ENCODE measurements around the gene PRR23B. TPM values are rescaled to one million over a fixed set of nuclear protein-coding genes. Genes with fewer than 3 reads are reported as not detected.

The PRR23B gene
- total RNA-seq: not detected in 3 replicates
- long read RNA-seq: 0 reads

DNA sequence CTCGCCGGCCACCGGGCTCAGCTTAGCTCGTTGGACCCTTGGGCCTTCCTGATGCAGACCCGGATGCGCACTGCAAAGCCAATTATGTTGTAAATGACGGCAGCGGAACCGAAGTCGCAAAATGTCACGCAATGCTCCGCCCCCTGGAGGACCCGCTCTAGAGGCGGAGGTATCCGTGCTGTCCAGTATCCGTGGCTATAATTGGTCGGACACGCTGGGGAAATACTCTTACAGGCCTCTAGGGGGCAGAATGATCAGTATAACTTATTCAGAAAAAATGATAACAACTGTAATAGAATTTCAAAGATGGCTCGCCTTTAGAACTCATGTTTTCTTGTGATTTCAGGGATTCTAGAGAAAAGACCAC is at the start of gene PRR23B:
Gene PRR23B, minus strand, starts transcription at position 59 of the 367 bp plus-strand sequence. CDS start 265 bp downstream, outside the sequence.
- no peaks in the 10 kb centered on the region for H3K4me1 Mint-ChIP-seq (ENCODE audit: low read depth)
- H3K36me3 Mint-ChIP-seq (ENCODE audit: low read depth): no peaks in the 10 kb centered on the region
- H3K4me3 Mint-ChIP-seq (ENCODE audit: unreplicated experiment): no peak within 1 kb of the TSS
- H3K27me3 Mint-ChIP-seq (ENCODE audit: low read depth): no peaks in the 10 kb centered on the region
- H3K27ac Mint-ChIP-seq (ENCODE audit: unreplicated experiment): no peak within 1 kb of the TSS
- no peak for DNase-seq (ENCODE audit: low spot score)
- TF ChIP-seq, protein P1, sequence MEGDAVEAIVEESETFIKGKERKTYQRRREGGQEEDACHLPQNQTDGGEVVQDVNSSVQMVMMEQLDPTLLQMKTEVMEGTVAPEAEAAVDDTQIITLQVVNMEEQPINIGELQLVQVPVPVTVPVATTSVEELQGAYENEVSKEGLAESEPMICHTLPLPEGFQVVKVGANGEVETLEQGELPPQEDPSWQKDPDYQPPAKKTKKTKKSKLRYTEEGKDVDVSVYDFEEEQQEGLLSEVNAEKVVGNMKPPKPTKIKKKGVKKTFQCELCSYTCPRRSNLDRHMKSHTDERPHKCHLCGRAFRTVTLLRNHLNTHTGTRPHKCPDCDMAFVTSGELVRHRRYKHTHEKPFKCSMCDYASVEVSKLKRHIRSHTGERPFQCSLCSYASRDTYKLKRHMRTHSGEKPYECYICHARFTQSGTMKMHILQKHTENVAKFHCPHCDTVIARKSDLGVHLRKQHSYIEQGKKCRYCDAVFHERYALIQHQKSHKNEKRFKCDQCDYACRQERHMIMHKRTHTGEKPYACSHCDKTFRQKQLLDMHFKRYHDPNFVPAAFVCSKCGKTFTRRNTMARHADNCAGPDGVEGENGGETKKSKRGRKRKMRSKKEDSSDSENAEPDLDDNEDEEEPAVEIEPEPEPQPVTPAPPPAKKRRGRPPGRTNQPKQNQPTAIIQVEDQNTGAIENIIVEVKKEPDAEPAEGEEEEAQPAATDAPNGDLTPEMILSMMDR (IDR thresholded peaks at IDR 0.05): peak; percentile 33
- H3K9me3 Mint-ChIP-seq (ENCODE audit: low read depth): no peaks in the 10 kb centered on the region

DNA sequence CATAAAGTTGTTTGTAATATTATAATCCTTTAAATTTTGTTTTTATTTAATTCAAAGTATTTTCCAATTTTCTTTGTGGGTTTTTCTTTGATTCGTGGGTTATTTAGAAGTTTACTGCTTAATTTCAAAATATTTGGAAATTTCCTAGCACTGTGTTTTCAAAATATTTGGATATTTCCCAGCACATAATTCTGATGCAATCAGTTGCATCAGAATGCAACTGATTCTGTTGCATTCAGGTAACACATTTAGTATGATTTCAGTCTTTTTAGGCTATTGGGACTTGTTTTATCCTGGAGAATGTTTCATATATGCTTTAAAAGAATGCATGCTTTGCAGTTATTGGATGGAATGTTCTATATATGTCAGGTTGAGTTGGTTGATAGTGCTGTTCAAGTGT is 42.2 kb upstream of the PRR23B start:
- Mint-ChIP-seq H3K9me3 (ENCODE audit: low read depth) (peaks cover 3% of the 10 kb centered on the region), H3K27me3 (ENCODE audit: low read depth) (peaks cover 12% of the 10 kb centered on the region), H3K27ac (ENCODE audit: unreplicated experiment) (no peak overlapping the region), H3K4me1 (ENCODE audit: low read depth) (no peaks in the 10 kb centered on the region), H3K36me3 (ENCODE audit: low read depth) (no peaks in the 10 kb centered on the region), H3K4me3 (ENCODE audit: unreplicated experiment) (no peak overlapping the region)
- DNase-seq (ENCODE audit: low spot score): no peak
- TF ChIP-seq, protein P1 (IDR thresholded peaks at IDR 0.05): no peak

DNA sequence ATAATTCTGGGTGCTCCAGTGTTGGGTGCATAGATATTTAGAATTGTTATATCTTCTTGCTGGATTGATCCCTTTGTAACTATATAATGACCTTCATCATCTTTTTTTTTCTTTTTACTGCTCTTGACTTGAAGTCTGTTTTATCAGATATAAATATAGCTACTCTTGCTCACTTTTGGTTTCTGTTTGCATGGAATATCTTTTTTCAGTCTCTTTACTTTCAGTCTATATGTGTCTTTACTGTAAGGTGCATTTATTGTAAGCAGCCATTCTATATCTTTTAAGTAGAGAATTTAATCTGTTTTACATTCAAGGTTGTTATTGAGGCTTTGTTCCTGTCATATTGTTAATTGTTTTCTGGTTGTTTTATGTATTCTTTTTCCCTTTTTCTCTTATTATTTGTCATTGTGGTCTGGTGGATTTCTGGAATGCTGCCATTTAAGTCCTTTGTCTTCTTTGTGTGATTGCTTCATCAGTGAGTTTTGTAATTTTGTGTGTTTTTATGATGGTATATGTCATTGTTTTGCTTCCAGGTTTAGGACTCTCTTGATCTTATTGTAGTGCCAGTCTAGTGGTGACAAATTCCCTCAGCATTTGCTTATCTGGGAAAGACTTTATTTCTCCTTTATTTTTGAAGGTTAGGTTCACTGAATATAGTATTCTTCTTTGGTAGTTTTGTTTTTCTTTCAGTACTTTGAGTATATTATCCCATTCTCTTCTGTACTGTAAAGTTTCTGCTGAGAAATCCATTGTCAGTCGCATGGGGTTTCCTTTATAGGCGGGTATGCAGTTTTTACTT is 32.3 kb upstream of the PRR23B start:
- Mint-ChIP-seq H3K9me3 (ENCODE audit: low read depth) (peaks cover 28% of the 10 kb centered on the region), H3K27me3 (ENCODE audit: low read depth) (peaks cover 2% of the 10 kb centered on the region), H3K36me3 (ENCODE audit: low read depth) (no peaks in the 10 kb centered on the region), H3K4me1 (ENCODE audit: low read depth) (no peaks in the 10 kb centered on the region), H3K27ac (ENCODE audit: unreplicated experiment) (no peak overlapping the region), H3K4me3 (ENCODE audit: unreplicated experiment) (no peak overlapping the region)
- DNase-seq (ENCODE audit: low spot score): no peak
- TF ChIP-seq, protein P1 (IDR thresholded peaks at IDR 0.05): no peak

DNA sequence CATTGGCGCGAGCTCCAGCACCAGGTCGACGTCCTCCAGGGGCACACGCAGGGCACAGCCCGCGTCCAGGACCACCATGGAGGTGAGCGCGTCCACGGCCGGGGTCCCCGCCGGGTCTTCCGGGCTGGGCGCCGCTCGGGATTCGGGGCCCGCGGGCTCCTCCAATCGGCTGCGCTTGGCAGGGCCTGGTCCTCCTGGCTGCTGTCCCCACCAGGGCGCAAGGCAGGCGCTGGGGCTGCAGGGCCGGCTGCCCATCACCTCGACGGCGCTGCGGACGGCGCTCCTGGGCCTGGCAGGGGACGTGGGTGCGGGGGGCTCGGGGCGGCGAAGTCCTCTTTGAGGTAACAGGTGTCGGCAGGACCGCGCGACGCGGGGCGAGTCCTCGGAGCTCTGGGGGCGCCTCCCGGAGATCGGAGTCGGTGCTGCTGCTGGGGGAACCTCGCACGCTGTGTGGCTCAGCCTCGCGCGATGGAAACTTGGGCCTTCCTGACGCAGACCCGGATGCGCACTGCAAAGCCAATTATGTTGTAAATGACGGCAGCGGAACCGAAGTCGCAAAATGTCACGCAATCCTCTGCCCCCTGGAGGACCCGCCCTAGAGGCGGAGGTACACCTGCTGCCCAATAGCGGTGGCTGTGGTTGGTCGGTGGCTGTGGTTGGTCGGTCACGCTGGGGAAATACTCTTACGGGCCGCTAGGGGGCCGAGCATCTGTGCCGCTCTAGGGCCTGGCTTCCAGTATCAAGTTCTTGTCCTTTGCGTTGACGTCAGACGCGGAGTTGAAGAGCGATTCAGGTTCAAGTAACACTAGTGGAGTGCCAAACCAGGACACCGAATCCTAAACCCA is 23.9 kb upstream of the PRR23B start, which contains the start of gene PRR23C:
Gene PRR23C, minus strand, starts transcription at position 527 of the 845 bp plus-strand sequence. Its CDS starts 272 bp downstream, at position 255.
- no peak within 1 kb of the TSS for H3K27ac Mint-ChIP-seq (ENCODE audit: unreplicated experiment)
- no peak within 1 kb of the TSS for H3K4me3 Mint-ChIP-seq (ENCODE audit: unreplicated experiment)
- H3K9me3 Mint-ChIP-seq (ENCODE audit: low read depth): peaks cover 21% of the 10 kb centered on the region
- H3K36me3 Mint-ChIP-seq (ENCODE audit: low read depth): no peaks in the 10 kb centered on the region
- peaks cover 8% of the 10 kb centered on the region for H3K27me3 Mint-ChIP-seq (ENCODE audit: low read depth)
- TF ChIP-seq, protein P1 (IDR thresholded peaks at IDR 0.05): no peak
- DNase-seq (ENCODE audit: low spot score): no peak
- H3K4me1 Mint-ChIP-seq (ENCODE audit: low read depth): no peaks in the 10 kb centered on the region

All from chondrocyte (in vitro differentiated cells).